CD14-positive monocyte (primary cell): Measurements from ENCODE around the gene WDR70. TPM values are rescaled to one million over a fixed set of nuclear protein-coding genes. Genes with fewer than 3 reads are reported as not detected.

ENCODE experiments used
- DNase-seq, 3 donors: peaks; one replicate each; pipeline ENCODE4 v3.0.0-alpha.2; 2011 to 2022
- H2AFZ ChIP-seq: 2 replicates; pipeline ENCODE4 v1.6.0; 2012; ENCODE audit warnings: mild to moderate bottlenecking, low read depth, low read length, inconsistent platforms; ENCODE audit not compliant: insufficient read depth, poor library complexity, severe bottlenecking
- H3K27ac ChIP-seq, 2 donors: 1 replicate in 1 of 2; 2 replicates in 1 of 2; pipeline ENCODE4 v1.5.1; 2012 to 2013; ENCODE audit warnings: low read length in 2 of 2, control low read depth in 1 of 2, inconsistent platforms in 1 of 2, low read depth in 1 of 2, mild to moderate bottlenecking in 1 of 2
- H3K27me3 ChIP-seq, 2 donors: one replicate each; pipeline versions ENCODE4 v1.6.0 to v1.6.1; 2011 to 2013; ENCODE audit warnings: low read length in 2 of 2; ENCODE audit not compliant: control insufficient read depth in 2 of 2, insufficient read depth in 2 of 2
- H3K36me3 ChIP-seq, 2 donors: replicated peaks in 1 of 2; 1 replicate in 1 of 2; 2 replicates in 1 of 2; pipeline versions ENCODE4 v1.5.1 to v1.6.1; 2012 to 2013; ENCODE audit warnings: low read length in 2 of 2, control low read depth in 1 of 2, inconsistent platforms in 1 of 2, mild to moderate bottlenecking in 1 of 2; ENCODE audit not compliant: insufficient read depth in 2 of 2, control insufficient read depth in 1 of 2
- H3K4me1 ChIP-seq, 2 donors: 1 replicate in 1 of 2; 2 replicates in 1 of 2; pipeline versions ENCODE4 v1.5.1 to v1.6.1; 2012 to 2013; ENCODE audit warnings: low read length in 2 of 2, control low read depth in 1 of 2, inconsistent platforms in 1 of 2, mild to moderate bottlenecking in 1 of 2, moderate library complexity in 1 of 2; ENCODE audit not compliant: insufficient read depth in 2 of 2, control insufficient read depth in 1 of 2
- H3K4me2 ChIP-seq: replicated peaks from 2 replicates; pipeline ENCODE3; 2012; ENCODE audit warnings: low read length, moderate library complexity, mild to moderate bottlenecking; ENCODE audit not compliant: poor library complexity, severe bottlenecking; ENCODE audit errors: extremely low read depth
- H3K4me3 ChIP-seq, 3 experiments: fragments of 200-600 bp in 1 of 3; sonication (generic) in 1 of 3; replicated peaks in 1 of 3; 1 replicate in 2 of 3; 2 replicates in 1 of 3; pipeline ENCODE4 v1.5.1; 2011 to 2013; ENCODE audit warnings: low read length in 3 of 3, mild to moderate bottlenecking in 3 of 3, control low read depth in 2 of 3, low read depth in 2 of 3, inconsistent platforms in 1 of 3, moderate library complexity in 1 of 3
- H3K79me2 ChIP-seq: 2 replicates; pipeline ENCODE4 v1.6.0; 2012; ENCODE audit warnings: mild to moderate bottlenecking, control low read depth, inconsistent platforms, low read length, moderate library complexity; ENCODE audit not compliant: insufficient read depth
- H3K9ac ChIP-seq: 2 replicates; pipeline ENCODE4 v1.6.0; 2017; ENCODE audit warnings: low read length, mild to moderate bottlenecking; ENCODE audit not compliant: insufficient read depth, poor library complexity, severe bottlenecking
- H3K9me3 ChIP-seq, 2 donors: replicated peaks in 1 of 2; 1 replicate in 1 of 2; 2 replicates in 1 of 2; pipeline versions ENCODE4 v1.5.1 to v1.6.1; 2012 to 2013; ENCODE audit warnings: low read length in 2 of 2, control low read depth in 1 of 2; ENCODE audit not compliant: control insufficient read depth in 1 of 2, insufficient read depth in 1 of 2
- H4K20me1 ChIP-seq: 2 replicates; pipeline ENCODE4 v1.6.0; 2012; ENCODE audit warnings: mild to moderate bottlenecking, low read length, control low read depth, moderate library complexity; ENCODE audit not compliant: insufficient read depth
- H3K27ac Mint-ChIP-seq, 7 donors: one replicate each; pipeline ENCODE4 v1.8.0; 2020; ENCODE audit warnings: mild to moderate bottlenecking in 7 of 7, mixed read lengths in 7 of 7, moderate library complexity in 6 of 7, inconsistent platforms in 2 of 7
- H3K27me3 Mint-ChIP-seq, 3 donors: one replicate each; pipeline ENCODE4 v1.8.0; 2021 to 2022; ENCODE audit warnings: low read depth in 3 of 3, mild to moderate bottlenecking in 3 of 3, mixed read lengths in 3 of 3, moderate library complexity in 3 of 3, inconsistent platforms in 1 of 3
- H3K36me3 Mint-ChIP-seq, 2 donors: one replicate each; pipeline ENCODE4 v1.8.0; 2020; ENCODE audit warnings: mixed read lengths in 2 of 2, inconsistent platforms in 1 of 2, mild to moderate bottlenecking in 1 of 2
- H3K4me1 Mint-ChIP-seq: one replicate; pipeline ENCODE4 v1.8.0; 2020; ENCODE audit warnings: mild to moderate bottlenecking, mixed read lengths
- H3K4me3 Mint-ChIP-seq, 2 donors: one replicate each; pipeline ENCODE4 v1.8.0; 2020; ENCODE audit warnings: mild to moderate bottlenecking in 2 of 2, mixed read lengths in 2 of 2, moderate library complexity in 1 of 2
- H3K9me3 Mint-ChIP-seq, 7 donors: one replicate each; pipeline ENCODE4 v1.8.0; 2020 to 2022; ENCODE audit warnings: mixed read lengths in 7 of 7, mild to moderate bottlenecking in 6 of 7, moderate library complexity in 6 of 7, inconsistent platforms in 2 of 7
- CTCF ChIP-seq: fragments of 200-600 bp; IDR thresholded peaks from one replicate; pipeline ENCODE4 v1.8.0; 2022; ENCODE audit warnings: antibody characterized with exemption, mild to moderate bottlenecking
- WGBS: methylation state at CpG from one replicate; pipeline ENCODE4 v1.1.5; 2013; ENCODE audit warnings: missing lambda C conversion rate; ENCODE audit not compliant: insufficient coverage; 5-methylcytosine and 5-hydroxymethylcytosine counted together
- intact Hi-C, 2 donors: fragments of 100-400 bp; cut with micrococcal nuclease; formaldehyde crosslinking; loops; one replicate each; pipeline versions ENCODE4 v1.15.0 to v1.15.1; 2023
- polyA plus RNA-seq, 3 donors: library from polyadenylated mRNA; depleted of rRNA in 1 of 3; unstranded in 2 of 3; stranded (reverse) in 1 of 3; fragments of 300-500 nt in 2 of 3; fragments of >200 nt in 1 of 3; fragmentation: Illumina TruSeq in 2 of 3; gene quantifications; 1 replicate in 2 of 3; 2 replicates in 1 of 3; pipeline ENCODE4 v1.2.3, GENCODE V29; 2012 to 2021

Gene WDR70
- polyA plus RNA-seq, 3 donors = 13.1 to 21.0 (median 19.1) TPM

- Histone ChIP-seq H3K4me2 (no peak overlapping the region), H3K9ac (no peak overlapping the region)
Observed at GRCh38 chr5:37703841-37704241, 324.7 kb downstream of the WDR70 start.

GRCh38 chr5:37704406-37704805 lies 325.3 kb downstream of the WDR70 start:
- H3K36me3 ChIP-seq = peaks cover 2 to 27% of the 10 kb centered on the region in 2 donors
- no peaks in the 10 kb centered on the region for H3K27me3 ChIP-seq
- Mint-ChIP-seq H3K4me1 (no peaks in the 10 kb centered on the region), H3K27ac (no peak overlapping the region), H3K4me3 (no peak overlapping the region), H3K9me3 (peaks cover 0 to 2% (median 0%) of the 10 kb centered on the region in 7 donors), H3K27me3 (no peaks in the 10 kb centered on the region), H3K36me3 (peaks cover 34 to 38% of the 10 kb centered on the region in 2 donors)
- H3K4me2 ChIP-seq = no peak overlapping the region
- no peak overlapping the region for H2AFZ ChIP-seq
- no peak overlapping the region for H3K27ac ChIP-seq
- no peak for TF ChIP-seq CTCF
- DNase-seq = no peak
- intact Hi-C loops = no loop called here
- H4K20me1 ChIP-seq = no peaks in the 10 kb centered on the region
- H3K4me1 ChIP-seq = no peaks in the 10 kb centered on the region
- no peaks in the 10 kb centered on the region for H3K79me2 ChIP-seq
- H3K9ac ChIP-seq = no peak overlapping the region
- WGBS = 100% methylated on average over 1 of the region's 5 CpGs
- H3K9me3 ChIP-seq = no peaks in the 10 kb centered on the region
- no peak overlapping the region for H3K4me3 ChIP-seq

More at GRCh38 chr5:37703841-37704241, 324.7 kb downstream of the WDR70 start:
- no peaks in the 10 kb centered on the region for H3K4me1 ChIP-seq
- no peak overlapping the region for H3K4me3 ChIP-seq
- H2AFZ ChIP-seq = no peak overlapping the region
- no peak for TF ChIP-seq CTCF
- Mint-ChIP-seq H3K27ac (no peak overlapping the region), H3K36me3 (peaks cover 39 to 43% of the 10 kb centered on the region in 2 donors), H3K27me3 (no peaks in the 10 kb centered on the region), H3K4me1 (no peaks in the 10 kb centered on the region), H3K9me3 (peaks cover 0 to 2% (median 0%) of the 10 kb centered on the region in 7 donors), H3K4me3 (no peak overlapping the region)
- H3K9me3 ChIP-seq = no peaks in the 10 kb centered on the region
- no peaks in the 10 kb centered on the region for H4K20me1 ChIP-seq
- no peaks in the 10 kb centered on the region for H3K79me2 ChIP-seq
- H3K27me3 ChIP-seq = no peaks in the 10 kb centered on the region
- H3K27ac ChIP-seq = no peak overlapping the region
- intact Hi-C loops = no loop called here
- H3K36me3 ChIP-seq = peaks cover 2 to 33% of the 10 kb centered on the region in 2 donors
- DNase-seq = no peak
- WGBS = no CpG with 5 or more reads among the region's 4 CpGs
